ENCODE data around the gene CACNA1A. TPM values are rescaled to one million over a fixed set of nuclear protein-coding genes. Genes with fewer than 3 reads are reported as not detected.
A peak's percentile ranks its signal among the peaks of the same experiment; 100 is the strongest.
"Not testable (repeated sequence)": the region's sequence is repeated elsewhere in the genome, so short reads cannot be mapped to it uniquely, and the experiment has no call there.

CACNA1A gene
- total and polyA plus RNA-seq, 2 experiments from 2014 or later, result 3.0 to 8.5 TPM

GRCh38 chr19:13262450-13262849 is 243.8 kb downstream of the CACNA1A start:
- peak; percentile 65 for DNase-seq
- Histone ChIP-seq H3K27ac (no peak overlapping the region), H4K20me1 (ENCODE audit: insufficient read depth) (no peaks in the 10 kb centered on the region), H3K9me2 (ENCODE audit: insufficient read depth) (no peaks in the 10 kb centered on the region), H3K79me2 (ENCODE audit: insufficient read depth) (no peaks in the 10 kb centered on the region), H3K9me3 (ENCODE audit: low read depth) (no peaks in the 10 kb centered on the region), H3K9ac (no peak overlapping the region), H3K27me3 (replicated peaks; ENCODE audit: insufficient read depth) (no peaks in the 10 kb centered on the region), H3K4me1 (ENCODE audit: insufficient read depth) (peaks cover 18% of the 10 kb centered on the region), H3K36me3 (ENCODE audit: low read depth) (no peaks in the 10 kb centered on the region), H2AFZ (no peak overlapping the region), H3F3A (ENCODE audit: insufficient read depth) (peaks cover 9% of the 10 kb centered on the region), H3K4me2 (ENCODE audit: unreplicated experiment) (no peak overlapping the region), H3K4me3 (no peak overlapping the region)
- 41 to 43% methylated on average over 8 of the region's 8 CpGs for WGBS, 2 experiments (ENCODE audit: low coverage in 1 of 2, low lambda C conversion rate in 2 of 2, missing lambda C conversion rate in 2 of 2)
- no peak for TF ChIP-seq EZH2phosphoT487 (IDR thresholded peaks at IDR 0.05; ENCODE audit: insufficient read depth, low read depth)
- no peak for TF ChIP-seq EZH2 (IDR thresholded peaks at IDR 0.05; ENCODE audit: insufficient read depth, poor library complexity, severe bottlenecking)
- in situ Hi-C loops (cut with MboI), result loop anchor here (10.0 kb wide), 1 partner anchor 288 kb away; no protein-coding TSS in a partner anchor

- Histone ChIP-seq H3K36me3 (ENCODE audit: low read depth) (no peaks in the 10 kb centered on the region), H3K9me2 (ENCODE audit: insufficient read depth) (no peaks in the 10 kb centered on the region), H3K9ac (peak overlapping the region; percentile 61), H3K27ac (peak overlapping the region; percentile 81), H4K20me1 (ENCODE audit: insufficient read depth) (no peaks in the 10 kb centered on the region), H3K4me3 (no peak overlapping the region), H3K9me3 (ENCODE audit: low read depth) (no peaks in the 10 kb centered on the region), H2AFZ (no peak overlapping the region), H3K4me1 (ENCODE audit: insufficient read depth) (peaks cover 18% of the 10 kb centered on the region), H3K79me2 (ENCODE audit: insufficient read depth) (no peaks in the 10 kb centered on the region), H3F3A (ENCODE audit: insufficient read depth) (peaks cover 9% of the 10 kb centered on the region), H3K27me3 (replicated peaks; ENCODE audit: insufficient read depth) (no peaks in the 10 kb centered on the region), H3K4me2 (ENCODE audit: unreplicated experiment) (peak overlapping the region; percentile 67)
- WGBS, 2 experiments (ENCODE audit: low coverage in 1 of 2, low lambda C conversion rate in 2 of 2, missing lambda C conversion rate in 2 of 2), result 40 to 41% methylated on average over 9 of the region's 9 CpGs
- in situ Hi-C loops (cut with MboI), result loop anchor here (10.0 kb wide), 1 partner anchor 286 kb away; no protein-coding TSS in a partner anchor
- TF ChIP-seq EZH2phosphoT487 (IDR thresholded peaks at IDR 0.05; ENCODE audit: insufficient read depth, low read depth) (no peak), EZH2 (IDR thresholded peaks at IDR 0.05; ENCODE audit: insufficient read depth, poor library complexity, severe bottlenecking) (no peak)
- DNase-seq, result peak; percentile 97
Measured at GRCh38 chr19:13260883-13261653, 245.2 kb downstream of the CACNA1A start.

- Histone ChIP-seq H3K4me2 (ENCODE audit: unreplicated experiment) (no peak overlapping the region), H3K27me3 (replicated peaks; ENCODE audit: insufficient read depth) (no peaks in the 10 kb centered on the region), H3K4me1 (ENCODE audit: insufficient read depth) (peaks cover 13% of the 10 kb centered on the region), H3K79me2 (ENCODE audit: insufficient read depth) (no peaks in the 10 kb centered on the region), H3K4me3 (no peak overlapping the region), H3F3A (ENCODE audit: insufficient read depth) (peaks cover 8% of the 10 kb centered on the region), H3K9me3 (ENCODE audit: low read depth) (no peaks in the 10 kb centered on the region), H2AFZ (no peak overlapping the region), H3K27ac (no peak overlapping the region), H3K36me3 (ENCODE audit: low read depth) (no peaks in the 10 kb centered on the region), H4K20me1 (ENCODE audit: insufficient read depth) (no peaks in the 10 kb centered on the region), H3K9me2 (ENCODE audit: insufficient read depth) (no peaks in the 10 kb centered on the region), H3K9ac (no peak overlapping the region)
- TF ChIP-seq EZH2phosphoT487 (IDR thresholded peaks at IDR 0.05; ENCODE audit: insufficient read depth, low read depth) (no peak), EZH2 (IDR thresholded peaks at IDR 0.05; ENCODE audit: insufficient read depth, poor library complexity, severe bottlenecking) (no peak)
- no peak for DNase-seq
- 79 to 84% methylated on average over 2 of the region's 2 CpGs for WGBS, 2 experiments (ENCODE audit: low coverage in 1 of 2, low lambda C conversion rate in 2 of 2, missing lambda C conversion rate in 2 of 2)
- in situ Hi-C loops (cut with MboI), result no loop called here
Measured at GRCh38 chr19:13256918-13257317, 249.4 kb downstream of the CACNA1A start.

- H3K36me3 ChIP-seq (ENCODE audit: low read depth); H2AFZ ChIP-seq; H3K4me3 ChIP-seq; H3F3A ChIP-seq (ENCODE audit: insufficient read depth); in situ Hi-C loops (cut with MboI); H3K4me2 ChIP-seq (ENCODE audit: unreplicated experiment); H3K27me3 ChIP-seq (replicated peaks; ENCODE audit: insufficient read depth); H4K20me1 ChIP-seq (ENCODE audit: insufficient read depth); H3K9ac ChIP-seq; H3K9me3 ChIP-seq (ENCODE audit: low read depth); H3K79me2 ChIP-seq (ENCODE audit: insufficient read depth); H3K4me1 ChIP-seq (ENCODE audit: insufficient read depth); H3K9me2 ChIP-seq (ENCODE audit: insufficient read depth); H3K27ac ChIP-seq; DNase-seq: not testable (repeated sequence)
- 70 to 87% methylated on average over 1 of the region's 1 CpG for WGBS, 2 experiments (ENCODE audit: low coverage in 1 of 2, low lambda C conversion rate in 2 of 2, missing lambda C conversion rate in 2 of 2)
Measured at GRCh38 chr19:13256398-13256797, 249.9 kb downstream of the CACNA1A start.

Data from GM23248 (cell line).